ENCODE data around the gene TMEM131. TPM values are rescaled to one million over a fixed set of nuclear protein-coding genes. Genes with fewer than 3 reads are reported as not detected.

Gene TMEM131
- total and polyA plus RNA-seq, 2 of the 8 experiments (the other 6 are each of a cell fraction or from before 2014, with no cell fraction given): 9.7 to 22.9 TPM

- Histone ChIP-seq H3K4me2 (ENCODE audit: insufficient read depth in 1 of 2, low read depth in 2 of 2, low read length in 2 of 2) (no peak overlapping the region), H3K4ac (replicated peaks; ENCODE audit: insufficient read length, low read depth, low read length) (no peak overlapping the region), H3K14ac (ENCODE audit: insufficient read length) (no peak overlapping the region), H3K4me1 (replicated peaks in 1 of 4; ENCODE audit: control insufficient read depth in 3 of 4, insufficient read depth in 4 of 4, low read length in 3 of 4) (0 out of 7 replicates have a peak, but pooled peaks cover 0 to 7% (median 0%) of the 10 kb centered on the region in 4 experiments), H3K23ac (ENCODE audit: insufficient read length) (no peak overlapping the region), H3K27ac (ENCODE audit: low read depth, low read length) (no peak overlapping the region), H4K5ac (ENCODE audit: insufficient read length, low read depth, low read length) (no peak overlapping the region), H2BK120ac (replicated peaks; ENCODE audit: low read depth, low read length) (no peak overlapping the region), H3K23me2 (ENCODE audit: low read depth, low read length) (no peaks in the 10 kb centered on the region), H4K20me1 (replicated peaks in 1 of 2; ENCODE audit: control insufficient read depth in 1 of 2, insufficient read depth in 2 of 2, low read length in 2 of 2) (no peaks in the 10 kb centered on the region), H3K79me2 (ENCODE audit: control insufficient read depth in 1 of 2, insufficient read depth in 2 of 2, low read length in 2 of 2) (no peaks in the 10 kb centered on the region), H4K8ac (ENCODE audit: extremely low read depth, insufficient read depth, low read length) (no peak overlapping the region), H2AK5ac (ENCODE audit: low read depth, low read length) (no peak overlapping the region), H2BK5ac (ENCODE audit: low read depth, low read length) (no peak overlapping the region), H3K56ac (replicated peaks; ENCODE audit: insufficient read length, low read depth, low read length) (no peak overlapping the region), H2BK20ac (ENCODE audit: low read length) (no peak overlapping the region), H3K79me1 (ENCODE audit: low read depth, low read length) (no peaks in the 10 kb centered on the region), H3K27me3 (replicated peaks in 1 of 4; ENCODE audit: control insufficient read depth in 3 of 4, extremely low read depth in 1 of 4, insufficient read depth in 3 of 4, low read length in 3 of 4) (no peaks in the 10 kb centered on the region), H4K91ac (replicated peaks; ENCODE audit: insufficient read length, low read length) (no peak overlapping the region), H2BK15ac (ENCODE audit: low read length) (no peak overlapping the region), H3K18ac (ENCODE audit: extremely low read depth, low read length) (no peak overlapping the region), H3K36me3 (ENCODE audit: control insufficient read depth in 2 of 4, insufficient read depth in 4 of 4, low read length in 3 of 4) (no peaks in the 10 kb centered on the region; a peak in 1 of 8 replicates), H3K9ac (replicated peaks in 1 of 4; ENCODE audit: extremely low read depth in 1 of 4, low read depth in 3 of 4, low read length in 3 of 4) (no peak overlapping the region), H2AFZ (ENCODE audit: low read length) (no peak overlapping the region), H3K9me3 (ENCODE audit: insufficient read depth in 2 of 2, low read depth in 1 of 2, low read length in 1 of 2) (peaks cover 16 to 22% of the 10 kb centered on the region in 2 experiments; a peak in 3 of 4 replicates), H3K4me3 (ENCODE audit: extremely low read depth in 1 of 4, insufficient read depth in 2 of 4, low read depth in 3 of 4, low read length in 4 of 4) (no peak overlapping the region), H2BK12ac (ENCODE audit: low read depth, low read length) (no peak overlapping the region)
- TF ChIP-seq JUND (IDR thresholded peaks at IDR 0.05; ENCODE audit: low read length) (0 out of 2 replicates have a peak, but pooled peaks have one; percentile 30), GTF2F1 (IDR thresholded peaks at IDR 0.05; ENCODE audit: borderline replicate concordance, low read depth, low read length) (no peak), CBX8 (IDR thresholded peaks at IDR 0.05; ENCODE audit: borderline replicate concordance, low read depth, low read length) (no peak), BRCA1 (IDR thresholded peaks at IDR 0.05; ENCODE audit: low read depth, low read length) (no peak)
- DNase-seq (ENCODE audit: low read depth in 1 of 2, low spot score in 2 of 2) (no peak), FAIRE-seq (no peak)
- CTCF ChIA-PET (ENCODE audit: partially characterized antibody): no interaction called here
- 89% methylated on average over 5 of the region's 5 CpGs; no CpG with 5 or more reads in 1 of the 2 experiments for WGBS, 2 experiments (ENCODE audit: extremely low coverage in 1 of 2, insufficient coverage in 1 of 2, insufficient read length in 1 of 2, insufficient replicate concordance in 2 of 2, low coverage in 1 of 2, low lambda C conversion rate in 2 of 2, missing lambda C conversion rate in 1 of 2)
- POLR2A ChIA-PET (ENCODE audit: partially characterized antibody): no interaction called here
Observed at GRCh38 chr2:97868986-97869721, 126.6 kb downstream of the TMEM131 start.

All from H1 (cell line).